ENCODE results near the gene SLC1A7.

DNA sequence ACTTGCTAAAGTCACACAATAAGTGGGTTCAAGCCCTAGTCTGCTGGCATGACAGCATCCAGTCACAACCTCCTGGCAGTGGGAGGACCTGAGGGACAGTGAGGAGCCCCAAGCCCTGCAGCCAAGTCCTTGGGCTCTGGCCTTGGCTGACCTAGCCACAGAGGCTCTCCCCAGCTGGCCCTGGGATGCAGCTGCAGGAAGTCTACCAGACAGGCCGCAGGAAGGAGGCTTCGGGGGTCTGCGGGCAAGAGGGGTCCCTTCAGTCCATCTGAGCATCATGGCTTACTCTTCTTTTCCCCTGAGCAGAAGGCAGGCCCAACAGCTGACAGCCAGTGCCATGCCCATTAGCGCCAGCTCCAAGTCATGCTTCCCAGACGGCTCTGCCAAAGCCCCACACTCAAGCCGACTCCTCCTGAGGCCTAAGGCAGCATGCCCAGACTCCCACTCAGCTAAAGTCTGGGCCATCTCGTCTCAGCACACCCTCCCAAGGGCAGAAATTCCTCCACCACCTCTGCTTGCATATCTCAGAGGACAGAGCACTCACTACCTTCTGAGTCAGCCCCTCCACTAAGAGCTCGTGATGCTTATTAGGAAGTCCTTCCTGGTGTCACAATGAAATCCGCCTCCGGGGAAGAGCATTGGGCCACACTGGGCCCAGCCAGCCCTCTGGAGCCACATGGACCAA is 20.1 kb downstream of the SLC1A7 start:
- TF ChIP-seq, protein P1, sequence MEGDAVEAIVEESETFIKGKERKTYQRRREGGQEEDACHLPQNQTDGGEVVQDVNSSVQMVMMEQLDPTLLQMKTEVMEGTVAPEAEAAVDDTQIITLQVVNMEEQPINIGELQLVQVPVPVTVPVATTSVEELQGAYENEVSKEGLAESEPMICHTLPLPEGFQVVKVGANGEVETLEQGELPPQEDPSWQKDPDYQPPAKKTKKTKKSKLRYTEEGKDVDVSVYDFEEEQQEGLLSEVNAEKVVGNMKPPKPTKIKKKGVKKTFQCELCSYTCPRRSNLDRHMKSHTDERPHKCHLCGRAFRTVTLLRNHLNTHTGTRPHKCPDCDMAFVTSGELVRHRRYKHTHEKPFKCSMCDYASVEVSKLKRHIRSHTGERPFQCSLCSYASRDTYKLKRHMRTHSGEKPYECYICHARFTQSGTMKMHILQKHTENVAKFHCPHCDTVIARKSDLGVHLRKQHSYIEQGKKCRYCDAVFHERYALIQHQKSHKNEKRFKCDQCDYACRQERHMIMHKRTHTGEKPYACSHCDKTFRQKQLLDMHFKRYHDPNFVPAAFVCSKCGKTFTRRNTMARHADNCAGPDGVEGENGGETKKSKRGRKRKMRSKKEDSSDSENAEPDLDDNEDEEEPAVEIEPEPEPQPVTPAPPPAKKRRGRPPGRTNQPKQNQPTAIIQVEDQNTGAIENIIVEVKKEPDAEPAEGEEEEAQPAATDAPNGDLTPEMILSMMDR (IDR thresholded peaks at IDR 0.05 in 2 of 3, conservative IDR thresholded peaks at IDR 0.05 in 1 of 3; ENCODE audit: borderline replicate concordance in 1 of 3, insufficient read depth in 1 of 3, low read depth in 2 of 3, low read length in 2 of 3) = no peak
- TF ChIP-seq FOSL1 (IDR thresholded peaks at IDR 0.05; ENCODE audit: low read depth) (no peak), ELF1 (IDR thresholded peaks at IDR 0.05; ENCODE audit: borderline replicate concordance, low read depth) (no peak), ATF3 (IDR thresholded peaks at IDR 0.05) (no peak), EZH2 (IDR thresholded peaks at IDR 0.05) (no peak), TCF7L2 (IDR thresholded peaks at IDR 0.05; ENCODE audit: borderline replicate concordance, extremely low read depth, insufficient read depth, insufficient read length) (no peak), POLR2AphosphoS5 (IDR thresholded peaks at IDR 0.05; ENCODE audit: low read depth, low read length) (no peak), POLR2A (IDR thresholded peaks at IDR 0.05; ENCODE audit: borderline replicate concordance, extremely low read depth, insufficient read depth, insufficient read length) (no peak), CEBPB (IDR thresholded peaks at IDR 0.05; ENCODE audit: low read depth) (no peak), ZNF274 (IDR thresholded peaks at IDR 0.05; ENCODE audit: low read depth, low read length) (no peak), REST (IDR thresholded peaks at IDR 0.05; ENCODE audit: low read depth) (no peak), MAX (IDR thresholded peaks at IDR 0.05) (no peak)

All from HCT116 (cell line).